HepG2 (cell line): ENCODE results near the gene TTPAL. TPM values are rescaled to one million over a fixed set of nuclear protein-coding genes. Genes with fewer than 3 reads are reported as not detected.

Experiments used
- ARHGAP35 ChIP-seq: sonication (generic); formaldehyde crosslinking; IDR thresholded peaks from 2 replicates; pipeline ENCODE4 v1.9.0; 2022; ENCODE audit warnings: mild to moderate bottlenecking, inconsistent platforms, moderate library complexity, missing genetic modification reagents, borderline replicate concordance
- FLYWCH1 ChIP-seq: sonication (generic); formaldehyde crosslinking; IDR thresholded peaks from 2 replicates; pipeline ENCODE4 v1.8.1; 2023; ENCODE audit warnings: mild to moderate bottlenecking, missing genetic modification reagents
- GATAD1 ChIP-seq: IDR thresholded peaks from 2 replicates; pipeline ENCODE4 v1.6.1; 2016; ENCODE audit warnings: missing genetic modification reagents, missing compliant biosample characterization
- HNF1B ChIP-seq: sonication (generic); formaldehyde crosslinking; IDR thresholded peaks from 2 replicates; pipeline ENCODE4 v1.5.1; 2020; ENCODE audit warnings: mild to moderate bottlenecking, moderate library complexity, missing genetic modification reagents
- MED13 ChIP-seq: sonication (generic); formaldehyde crosslinking; IDR thresholded peaks from 2 replicates; pipeline ENCODE4 v1.5.0; 2020; ENCODE audit warnings: missing genetic modification reagents
- NFE2L2 ChIP-seq: fragments of 150-350 bp; IDR thresholded peaks from 2 replicates; pipeline ENCODE4 v1.6.1; 2014; ENCODE audit warnings: low read length
- PRDM10 ChIP-seq: sonication (generic); formaldehyde crosslinking; IDR thresholded peaks from 2 replicates; pipeline ENCODE4 v1.4.0; 2020; ENCODE audit warnings: low read depth, missing genetic modification reagents
- SIN3A ChIP-seq: IDR thresholded peaks from 2 replicates; pipeline ENCODE4 v1.6.1; 2011; ENCODE audit warnings: low read depth, mild to moderate bottlenecking, control low read depth, low read length, borderline replicate concordance
- SP4 ChIP-seq: sonication (generic); formaldehyde crosslinking; IDR thresholded peaks from 2 replicates; pipeline ENCODE4 v1.8.1; 2023; ENCODE audit warnings: mild to moderate bottlenecking, missing genetic modification reagents
- TCF12 ChIP-seq, 2 experiments: fragments of 450-650 bp in 1 of 2; sonication (generic) in 1 of 2; formaldehyde crosslinking in 1 of 2; IDR thresholded peaks; 2 replicates each; pipeline versions ENCODE4 v1.6.1 to v1.8.0; 2017 to 2022; ENCODE audit warnings: antibody characterized with exemption in 1 of 2, mild to moderate bottlenecking in 1 of 2, missing genetic modification reagents in 1 of 2, moderate library complexity in 1 of 2
- ZBTB8A ChIP-seq: sonication (generic); formaldehyde crosslinking; IDR thresholded peaks from 2 replicates; pipeline ENCODE4 v1.4.0; 2020; ENCODE audit warnings: mild to moderate bottlenecking, low read depth, missing genetic modification reagents, borderline replicate concordance
- ZNF263 ChIP-seq: sonication (generic); formaldehyde crosslinking; IDR thresholded peaks from 2 replicates; pipeline ENCODE4 v1.4.0; 2020; ENCODE audit warnings: missing genetic modification reagents
- ZNF33B ChIP-seq: sonication (generic); formaldehyde crosslinking; IDR thresholded peaks from 2 replicates; pipeline ENCODE4 v1.5.1; 2020; ENCODE audit warnings: mild to moderate bottlenecking, missing genetic modification reagents
- ZNF572 ChIP-seq: sonication (generic); formaldehyde crosslinking; IDR thresholded peaks from 2 replicates; pipeline ENCODE4 v1.5.1; 2020; ENCODE audit warnings: mild to moderate bottlenecking, missing genetic modification reagents
- ZNF75D ChIP-seq: sonication (generic); formaldehyde crosslinking; IDR thresholded peaks from 2 replicates; pipeline ENCODE4 v1.8.1; 2023; ENCODE audit warnings: missing genetic modification reagents, mild to moderate bottlenecking, borderline replicate concordance
- polyA plus RNA-seq, 8 experiments: library from polyadenylated mRNA; depleted of rRNA in 3 of 8; stranded (reverse) in 7 of 8; unstranded in 1 of 8; fragments of >200 nt; fragmentation: Illumina TruSeq in 4 of 8; extraction: Trizol in 4 of 8; gene quantifications; 2 replicates each; pipeline versions ENCODE4 v1.2.1 to v1.2.3, GENCODE V29; 2011 to 2016; ENCODE audit warnings: low read depth in 4 of 8, missing spikeins in 1 of 8, mixed read lengths in 1 of 8; ENCODE audit not compliant: insufficient read depth in 1 of 8
- total RNA-seq, 5 experiments: library from RNA; depleted of rRNA; stranded (reverse); fragments of >200 nt; fragmentation: Illumina TruSeq; extraction: Trizol; gene quantifications; 2 replicates each; pipeline ENCODE4 v1.2.3, GENCODE V29; 2016; ENCODE audit warnings: low read depth in 1 of 5
- TF ChIP-seq, protein P1 (sequence below): sonication (generic); formaldehyde crosslinking; IDR thresholded peaks from 2 replicates; pipeline ENCODE4 v1.4.0; 2020; ENCODE audit warnings: missing genetic modification reagents, borderline replicate concordance
- TF ChIP-seq, protein P2 (sequence below): sonication (generic); formaldehyde crosslinking; IDR thresholded peaks from 2 replicates; pipeline ENCODE4 v1.8.0; 2022; ENCODE audit warnings: mild to moderate bottlenecking, missing genetic modification reagents; ENCODE audit not compliant: insufficient replicate concordance
- TF ChIP-seq, protein P3 (sequence below): sonication (generic); formaldehyde crosslinking; IDR thresholded peaks from 2 replicates; pipeline ENCODE4 v1.8.1; 2023; ENCODE audit warnings: mild to moderate bottlenecking, moderate library complexity, missing genetic modification reagents

The TTPAL gene
- total and polyA plus RNA-seq, 2 of the 13 experiments (the other 11 are each of a cell fraction or from before 2014, with no cell fraction given): 4.3 to 18.8 TPM

- TF ChIP-seq SIN3A (no peak), TCF12 (IDR thresholded peaks at IDR 0.05) (no peak), TCF12 (CRISPR knock-in tag; IDR thresholded peaks at IDR 0.05) (no peak), ZNF572 (peak; percentile 87), SP4 (peak; percentile 35; the same call in 1 of the 2 replicates), ZNF75D (CRISPR knock-in tag) (no peak), GATAD1 (CRISPR knock-in tag) (no peak), ZNF263 (CRISPR knock-in tag) (0 out of 2 replicates have a peak, but pooled peaks have one; percentile 17), ARHGAP35 (CRISPR knock-in tag) (no peak), MED13 (no peak), NFE2L2 (no peak), FLYWCH1 (CRISPR knock-in tag) (no peak; the same call in 1 of the 2 replicates), PRDM10 (no peak), ZBTB8A (CRISPR knock-in tag) (no peak), HNF1B (CRISPR knock-in tag) (no peak), ZNF33B (CRISPR knock-in tag) (no peak)
- TF ChIP-seq, protein P1, sequence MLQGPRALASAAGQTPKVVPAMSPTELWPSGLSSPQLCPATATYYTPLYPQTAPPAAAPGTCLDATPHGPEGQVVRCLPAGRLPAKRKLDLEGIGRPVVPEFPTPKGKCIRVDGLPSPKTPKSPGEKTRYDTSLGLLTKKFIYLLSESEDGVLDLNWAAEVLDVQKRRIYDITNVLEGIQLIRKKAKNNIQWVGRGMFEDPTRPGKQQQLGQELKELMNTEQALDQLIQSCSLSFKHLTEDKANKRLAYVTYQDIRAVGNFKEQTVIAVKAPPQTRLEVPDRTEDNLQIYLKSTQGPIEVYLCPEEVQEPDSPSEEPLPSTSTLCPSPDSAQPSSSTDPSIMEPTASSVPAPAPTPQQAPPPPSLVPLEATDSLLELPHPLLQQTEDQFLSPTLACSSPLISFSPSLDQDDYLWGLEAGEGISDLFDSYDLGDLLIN (CRISPR knock-in tag): no peak
- TF ChIP-seq, protein P2, sequence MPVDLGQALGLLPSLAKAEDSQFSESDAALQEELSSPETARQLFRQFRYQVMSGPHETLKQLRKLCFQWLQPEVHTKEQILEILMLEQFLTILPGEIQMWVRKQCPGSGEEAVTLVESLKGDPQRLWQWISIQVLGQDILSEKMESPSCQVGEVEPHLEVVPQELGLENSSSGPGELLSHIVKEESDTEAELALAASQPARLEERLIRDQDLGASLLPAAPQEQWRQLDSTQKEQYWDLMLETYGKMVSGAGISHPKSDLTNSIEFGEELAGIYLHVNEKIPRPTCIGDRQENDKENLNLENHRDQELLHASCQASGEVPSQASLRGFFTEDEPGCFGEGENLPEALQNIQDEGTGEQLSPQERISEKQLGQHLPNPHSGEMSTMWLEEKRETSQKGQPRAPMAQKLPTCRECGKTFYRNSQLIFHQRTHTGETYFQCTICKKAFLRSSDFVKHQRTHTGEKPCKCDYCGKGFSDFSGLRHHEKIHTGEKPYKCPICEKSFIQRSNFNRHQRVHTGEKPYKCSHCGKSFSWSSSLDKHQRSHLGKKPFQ (CRISPR knock-in tag): no peak
- TF ChIP-seq, protein P3, sequence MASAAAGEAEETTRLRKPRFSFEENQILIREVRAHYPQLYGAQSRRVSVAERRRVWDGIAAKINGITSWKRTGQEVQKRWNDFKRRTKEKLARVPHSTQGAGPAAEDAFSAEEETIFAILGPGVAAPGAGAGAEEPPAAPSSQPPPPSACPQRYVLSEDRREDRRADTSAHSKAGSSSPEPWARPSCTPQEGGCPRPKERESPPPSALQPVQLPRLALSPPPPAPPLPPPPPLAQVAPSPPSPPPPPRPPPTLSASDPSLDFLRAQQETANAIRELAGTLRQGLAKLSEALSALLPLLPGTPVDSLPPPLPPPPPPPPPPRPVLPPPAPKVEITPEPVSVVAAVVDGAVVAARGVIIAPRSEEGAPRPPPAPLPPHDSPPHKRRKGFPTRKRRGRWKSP: no peak; the same call in 1 of the 2 replicates
Measured at GRCh38 chr20:44430270-44431065, 45.2 kb upstream of the TTPAL start (continued).
